Activated CD8-positive, alpha-beta T cell treated with anti-CD3 and anti-CD28 coated beads for 36 hours (primary cell): ENCODE data around the gene DNAH1. TPM values are rescaled to one million over a fixed set of nuclear protein-coding genes. Genes with fewer than 3 reads are reported as not detected.
A peak's percentile ranks its signal among the peaks of the same experiment; 100 is the strongest.
"Not testable (repeated sequence)": the region's sequence is repeated elsewhere in the genome, so short reads cannot be mapped to it uniquely, and the experiment has no call there.

Experiments
- ATAC-seq: fragments of 200-7000 bp; cut with Tn5 transposase; one replicate; pipeline ENCODE4 v1.10.0; 2021; ENCODE audit warnings: mild to moderate bottlenecking, moderate library complexity
- CTCF ChIA-PET: fragments of 350-600 bp; sonication (Branson Sonifier 250); formaldehyde crosslinking; loops from one replicate; lab custom pipeline; 2021; ENCODE audit warnings: antibody characterized with exemption; lab: Charles Lee
- POLR2A ChIA-PET: fragments of 350-600 bp; sonication (Branson Sonifier 250); formaldehyde crosslinking; loops from one replicate; lab custom pipeline; 2021; ENCODE audit warnings: antibody characterized with exemption; lab: Charles Lee
- DNase-seq: peaks from one replicate; pipeline ENCODE4 v3.0.0-alpha.2; 2020
- H3K27ac Mint-ChIP-seq: one replicate; pipeline ENCODE4 v1.8.0; 2021; ENCODE audit warnings: mild to moderate bottlenecking, mixed read lengths
- H3K27me3 Mint-ChIP-seq: one replicate; pipeline ENCODE4 v1.8.0; 2021; ENCODE audit warnings: mixed read lengths
- H3K36me3 Mint-ChIP-seq: one replicate; pipeline ENCODE4 v1.8.0; 2021; ENCODE audit warnings: low read depth, mixed read lengths
- H3K4me1 Mint-ChIP-seq: one replicate; pipeline ENCODE4 v1.8.0; 2021; ENCODE audit warnings: low read depth, mixed read lengths
- H3K4me3 Mint-ChIP-seq: one replicate; pipeline ENCODE4 v1.8.0; 2021; ENCODE audit warnings: mild to moderate bottlenecking, moderate library complexity, mixed read lengths
- H3K9me3 Mint-ChIP-seq: one replicate; pipeline ENCODE4 v1.8.0; 2021; ENCODE audit warnings: mixed read lengths
- intact Hi-C: fragments of 100-400 bp; cut with micrococcal nuclease; formaldehyde crosslinking; loops from one replicate; pipeline ENCODE4 v1.10.0; 2022
- total RNA-seq, 2 experiments: library from RNA; stranded (reverse); gene quantifications; one replicate each; pipeline ENCODE4 v1.2.3, GENCODE V29; 2021
- TF ChIP-seq, protein P1 (sequence below): fragments of 200-600 bp; IDR thresholded peaks from one replicate; pipeline ENCODE4 v1.8.0; 2022; ENCODE audit warnings: antibody characterized with exemption, mild to moderate bottlenecking

DNAH1 gene
- 10 to 100 TPM in 1 of 2 experiments, 1 to 10 TPM in 1; 9.2 to 10.2 TPM for total RNA-seq

DNA sequence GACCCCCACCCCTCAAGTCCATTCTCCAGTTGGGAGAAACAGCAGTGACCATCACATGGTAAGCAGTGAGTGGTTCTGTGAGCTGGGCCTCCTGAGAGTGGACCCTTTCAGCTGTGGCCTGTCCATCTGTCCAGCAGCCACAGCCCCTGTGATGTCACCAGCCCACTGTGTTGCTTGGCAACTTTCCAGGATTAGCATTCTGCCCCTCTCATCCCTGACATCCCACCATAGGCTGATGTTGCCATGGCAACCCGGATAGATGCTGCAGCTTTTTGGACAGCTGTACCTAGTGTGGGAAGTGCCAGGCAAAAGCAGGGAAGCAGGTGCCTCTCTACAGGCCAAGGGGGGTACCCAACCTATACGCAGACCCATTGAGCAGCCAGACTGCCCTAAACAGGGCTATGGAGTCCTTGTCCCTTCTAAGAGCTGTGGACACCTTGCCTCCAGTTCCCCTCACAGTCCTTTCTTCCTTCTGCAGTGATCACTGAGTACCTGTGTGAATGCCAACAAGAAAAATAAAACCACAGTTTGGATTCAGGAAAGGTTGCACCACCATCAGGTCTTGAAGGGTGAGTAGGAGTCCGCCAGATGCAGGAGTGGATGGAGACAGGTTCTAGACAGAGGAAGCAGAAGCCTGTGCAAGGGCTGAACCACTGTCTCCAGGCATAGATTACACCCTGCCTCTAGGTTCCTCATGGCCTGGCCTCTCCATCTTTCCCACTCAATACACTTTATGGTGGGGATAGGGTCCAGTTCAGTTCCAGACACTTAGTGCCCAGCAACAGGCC is at the start of gene DNAH1:
TSS of gene DNAH1 (plus strand) at position 343 of the 788 bp plus-strand sequence. CDS start 6,124 bp downstream, outside the sequence.
- ATAC-seq: no peak
- no peaks in the 10 kb centered on the region for H3K27me3 Mint-ChIP-seq
- ChIA-PET POLR2A (interaction anchor here (0.8 kb wide), 1 partner anchor 9 kb away, joined by 3 read pairs; no protein-coding TSS in a partner anchor), CTCF (interaction anchor here (2.3 kb wide), 1 partner anchor 23 kb away, joined by 10 read pairs; no protein-coding TSS in a partner anchor)
- H3K4me3 Mint-ChIP-seq: peak within 1 kb of the TSS; percentile 55
- intact Hi-C loops: no loop called here
- H3K9me3 Mint-ChIP-seq: no peaks in the 10 kb centered on the region
- DNase-seq: no peak
- peak within 1 kb of the TSS; percentile 25 for H3K27ac Mint-ChIP-seq
- peaks cover 50% of the 10 kb centered on the region for H3K4me1 Mint-ChIP-seq
- TF ChIP-seq, protein P1, sequence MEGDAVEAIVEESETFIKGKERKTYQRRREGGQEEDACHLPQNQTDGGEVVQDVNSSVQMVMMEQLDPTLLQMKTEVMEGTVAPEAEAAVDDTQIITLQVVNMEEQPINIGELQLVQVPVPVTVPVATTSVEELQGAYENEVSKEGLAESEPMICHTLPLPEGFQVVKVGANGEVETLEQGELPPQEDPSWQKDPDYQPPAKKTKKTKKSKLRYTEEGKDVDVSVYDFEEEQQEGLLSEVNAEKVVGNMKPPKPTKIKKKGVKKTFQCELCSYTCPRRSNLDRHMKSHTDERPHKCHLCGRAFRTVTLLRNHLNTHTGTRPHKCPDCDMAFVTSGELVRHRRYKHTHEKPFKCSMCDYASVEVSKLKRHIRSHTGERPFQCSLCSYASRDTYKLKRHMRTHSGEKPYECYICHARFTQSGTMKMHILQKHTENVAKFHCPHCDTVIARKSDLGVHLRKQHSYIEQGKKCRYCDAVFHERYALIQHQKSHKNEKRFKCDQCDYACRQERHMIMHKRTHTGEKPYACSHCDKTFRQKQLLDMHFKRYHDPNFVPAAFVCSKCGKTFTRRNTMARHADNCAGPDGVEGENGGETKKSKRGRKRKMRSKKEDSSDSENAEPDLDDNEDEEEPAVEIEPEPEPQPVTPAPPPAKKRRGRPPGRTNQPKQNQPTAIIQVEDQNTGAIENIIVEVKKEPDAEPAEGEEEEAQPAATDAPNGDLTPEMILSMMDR: no peak
- H3K36me3 Mint-ChIP-seq: no peaks in the 10 kb centered on the region

DNA sequence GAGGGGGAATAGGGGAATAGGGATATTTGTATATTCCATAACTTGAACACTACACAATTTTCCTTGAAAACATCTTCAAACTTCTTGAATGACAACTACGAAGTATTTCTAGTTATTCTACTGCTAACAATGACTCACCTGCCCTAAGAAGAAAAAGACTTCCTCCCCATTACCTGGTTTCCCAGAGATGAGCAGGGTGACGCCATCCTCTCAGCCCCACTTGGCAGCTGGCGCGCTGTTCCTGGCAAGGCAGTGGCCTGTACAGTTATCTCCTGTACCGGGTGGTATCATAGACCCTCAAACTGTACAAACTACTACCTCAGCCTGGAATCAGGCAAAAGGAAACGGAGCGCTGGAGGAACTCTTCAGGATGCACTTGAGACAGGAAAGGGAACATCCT is 48.1 kb upstream of the DNAH1 start:
- Mint-ChIP-seq H3K27ac (peak overlapping the region; percentile 96), H3K36me3 (peaks cover 89% of the 10 kb centered on the region), H3K4me3 (peak overlapping the region; percentile 47), H3K4me1 (peaks cover 86% of the 10 kb centered on the region), H3K27me3 (no peaks in the 10 kb centered on the region), H3K9me3 (no peaks in the 10 kb centered on the region)
- TF ChIP-seq, protein P1: no peak
- peak; percentile 70 for DNase-seq
- ChIA-PET CTCF (interaction anchor here (0.9 to 1.9 kb wide), 4 partner anchors 12 to 70 kb away, joined by 3 to 6 read pairs (median 4); no protein-coding TSS in a partner anchor), POLR2A (interaction anchor here (0.6 to 31.0 kb wide), 5 partner anchors 12 to 90 kb away, joined by 3 to 949 read pairs (median 16); partner anchors contain the start of genes PPM1M, TLR9, TWF2 and WDR82)
- peak; percentile 68 for ATAC-seq
- intact Hi-C loops: no loop called here

DNA sequence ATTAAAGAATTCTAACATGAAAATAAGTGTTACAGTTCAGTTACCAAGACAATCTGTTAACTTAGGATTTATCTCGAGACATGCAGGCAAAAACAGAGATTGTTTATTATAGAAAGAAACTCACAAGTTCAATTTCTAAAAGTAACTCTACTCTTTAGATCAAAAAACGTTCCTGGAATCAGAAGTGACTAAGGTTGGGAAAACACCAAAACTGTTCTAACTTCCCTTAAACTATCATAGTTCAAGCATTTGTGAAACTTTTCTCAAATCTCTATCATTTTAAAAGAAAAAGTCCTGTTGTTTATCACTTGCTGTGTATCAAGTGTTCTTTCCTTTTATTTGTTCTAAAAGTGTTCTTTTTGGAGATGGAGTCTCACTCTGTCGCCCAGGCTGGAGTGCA is 46.3 kb upstream of the DNAH1 start:
- intact Hi-C loops: no loop called here
- no peak for ATAC-seq
- CTCF ChIA-PET: interaction anchor here (2.3 kb wide), 1 partner anchor 21 kb away, joined by 7 read pairs; no protein-coding TSS in a partner anchor

DNA sequence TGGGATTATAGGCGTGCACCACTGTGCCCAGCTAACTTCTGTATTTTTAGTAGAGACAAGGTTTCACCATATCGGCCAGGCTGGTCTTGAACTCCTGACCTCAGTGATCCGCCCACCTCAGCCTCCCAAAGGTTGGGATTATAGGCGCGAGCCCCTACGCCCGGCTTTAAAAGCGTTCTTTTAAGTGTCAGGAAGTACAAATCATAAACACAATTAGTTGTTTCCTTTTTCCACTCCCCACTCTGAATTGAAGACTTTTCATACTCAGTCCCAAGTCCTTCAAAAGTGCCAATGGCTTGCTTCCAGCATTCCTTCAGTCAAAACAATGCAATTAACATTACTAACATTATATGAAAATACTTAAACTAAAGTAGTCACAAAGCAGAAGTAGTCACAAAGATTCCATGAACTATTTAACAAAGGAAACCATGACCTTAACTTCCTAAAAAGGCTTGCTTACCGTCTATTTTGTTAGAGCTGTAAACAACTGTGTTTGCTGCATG is 45.8 kb upstream of the DNAH1 start:
- ChIA-PET POLR2A (interaction anchor here (2.4 to 31.0 kb wide), 5 partner anchors 10 to 36 kb away, joined by 9 to 949 read pairs (median 26); partner anchors contain the start of genes PPM1M, TLR9, TWF2 and WDR82), CTCF (interaction anchor here (1.2 to 2.7 kb wide), 8 partner anchors 12 to 69 kb away, joined by 6 to 17 read pairs (median 8); partner anchors contain the start of gene TWF2)
- H3K27me3 Mint-ChIP-seq: no peaks in the 10 kb centered on the region
- H3K4me1 Mint-ChIP-seq: peaks cover 81% of the 10 kb centered on the region
- intact Hi-C loops: no loop called here
- no peaks in the 10 kb centered on the region for H3K9me3 Mint-ChIP-seq
- peaks cover 91% of the 10 kb centered on the region for H3K36me3 Mint-ChIP-seq
- TF ChIP-seq, protein P1: peak; percentile 15
- no peak for ATAC-seq
- DNase-seq: no peak
- H3K4me3 Mint-ChIP-seq: peak overlapping the region; percentile 99
- H3K27ac Mint-ChIP-seq: peak overlapping the region; percentile 96

More for the DNA sequence above, 46.3 kb upstream of the DNAH1 start:
- Mint-ChIP-seq H3K4me1 (peaks cover 81% of the 10 kb centered on the region), H3K9me3 (no peaks in the 10 kb centered on the region), H3K27ac (peak overlapping the region; percentile 96), H3K4me3 (peak overlapping the region; percentile 99), H3K36me3 (peaks cover 89% of the 10 kb centered on the region), H3K27me3 (no peaks in the 10 kb centered on the region)
- POLR2A ChIA-PET: interaction anchor here (3.7 to 31.0 kb wide), 4 partner anchors 10 to 35 kb away, joined by 19 to 949 read pairs (median 48); partner anchors contain the start of genes PPM1M, TLR9, TWF2 and WDR82
- TF ChIP-seq, protein P1: no peak
- DNase-seq: no peak

DNA sequence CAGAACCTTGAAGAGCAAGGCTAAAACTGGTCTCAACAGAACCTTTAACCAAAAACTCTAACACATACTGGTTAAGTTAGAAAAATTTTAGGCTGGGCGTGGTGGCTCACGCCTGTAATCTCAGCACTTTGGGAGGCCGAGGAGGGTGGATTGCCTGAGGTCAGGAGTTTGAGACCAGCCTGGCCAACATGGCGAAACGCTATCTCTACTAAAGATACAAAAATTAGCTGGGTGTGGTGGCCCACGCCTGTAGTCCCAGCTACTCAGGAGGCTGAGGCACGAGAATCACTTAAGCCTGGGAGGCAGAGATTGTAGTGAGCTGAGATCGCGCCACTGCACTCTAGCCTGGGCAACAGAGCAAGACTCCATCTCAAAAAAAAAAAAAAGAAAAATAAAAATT is 43.9 kb upstream of the DNAH1 start:
- H3K9me3 Mint-ChIP-seq, DNase-seq, H3K27me3 Mint-ChIP-seq, ATAC-seq, intact Hi-C loops: not testable (repeated sequence)
- ChIA-PET POLR2A (interaction anchor here (0.9 to 31.0 kb wide), 6 partner anchors 8 to 38 kb away, joined by 5 to 949 read pairs (median 22); partner anchors contain the start of genes PPM1M, TLR9, TWF2 and WDR82), CTCF (interaction anchor here (0.8 to 2.7 kb wide), 11 partner anchors 10 to 67 kb away, joined by 3 to 17 read pairs (median 7); partner anchors contain the start of gene TWF2)
- peaks cover 93% of the 10 kb centered on the region for H3K36me3 Mint-ChIP-seq
- peak overlapping the region; percentile 96 for H3K27ac Mint-ChIP-seq
- H3K4me1 Mint-ChIP-seq: peaks cover 71% of the 10 kb centered on the region
- peak overlapping the region; percentile 99 for H3K4me3 Mint-ChIP-seq
